NAMALWA (cell line): ENCODE results near the gene ANK2.
"Not testable (repeated sequence)": the region's sequence is repeated elsewhere in the genome, so short reads cannot be mapped to it uniquely, and the experiment has no call there.

Experiments
- DNase-seq: peaks from one replicate; pipeline ENCODE4 v3.0.0-alpha.2; 2015; ENCODE audit warnings: low spot score

The ANK2 gene

DNA sequence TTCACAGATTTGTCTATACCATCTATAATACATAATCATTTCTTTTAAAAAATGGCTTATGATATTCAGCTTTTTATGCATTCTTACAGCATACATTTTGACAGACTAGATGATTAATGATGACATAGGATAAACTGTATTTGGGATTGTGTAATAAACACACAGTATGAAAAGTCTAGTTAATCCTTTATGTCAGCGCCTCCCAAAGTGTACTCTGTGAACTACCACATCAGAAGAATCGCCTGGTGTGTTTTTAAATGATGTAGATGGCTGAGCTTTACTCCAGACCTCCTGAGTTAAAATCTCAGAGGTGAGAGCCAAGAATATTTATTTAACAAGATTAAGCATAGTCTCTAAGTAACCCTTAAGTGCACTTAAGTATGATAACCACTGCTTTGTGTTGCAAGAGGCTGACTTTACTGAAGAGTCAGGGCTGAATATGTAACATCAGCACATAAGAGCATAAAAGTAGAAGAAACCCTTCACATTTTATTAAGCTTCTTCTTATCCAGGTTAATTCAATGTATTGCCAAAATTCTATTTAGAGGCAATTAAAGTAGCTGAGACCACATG, 104.2 kb downstream of the ANK2 start:
- no peak for DNase-seq

DNA sequence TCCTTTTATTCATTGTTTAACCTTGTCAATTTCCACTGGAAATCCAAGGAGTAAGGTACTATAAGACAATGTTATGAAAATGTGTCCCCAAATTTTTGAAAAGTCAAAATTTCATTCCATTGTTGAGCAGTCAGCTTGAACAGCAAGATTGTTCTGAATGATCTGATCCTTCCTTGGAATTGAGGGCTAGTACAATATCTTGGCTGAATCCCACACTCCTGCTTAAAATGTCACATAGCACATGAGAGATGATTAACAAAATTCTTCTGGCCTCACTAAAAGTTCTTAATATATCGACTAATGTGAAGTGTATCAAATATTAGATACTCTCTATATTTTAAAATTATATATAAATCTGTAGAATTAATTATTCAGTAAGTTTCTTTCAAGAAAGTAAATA, 104.8 kb downstream of the ANK2 start:
- no peak for DNase-seq

DNA sequence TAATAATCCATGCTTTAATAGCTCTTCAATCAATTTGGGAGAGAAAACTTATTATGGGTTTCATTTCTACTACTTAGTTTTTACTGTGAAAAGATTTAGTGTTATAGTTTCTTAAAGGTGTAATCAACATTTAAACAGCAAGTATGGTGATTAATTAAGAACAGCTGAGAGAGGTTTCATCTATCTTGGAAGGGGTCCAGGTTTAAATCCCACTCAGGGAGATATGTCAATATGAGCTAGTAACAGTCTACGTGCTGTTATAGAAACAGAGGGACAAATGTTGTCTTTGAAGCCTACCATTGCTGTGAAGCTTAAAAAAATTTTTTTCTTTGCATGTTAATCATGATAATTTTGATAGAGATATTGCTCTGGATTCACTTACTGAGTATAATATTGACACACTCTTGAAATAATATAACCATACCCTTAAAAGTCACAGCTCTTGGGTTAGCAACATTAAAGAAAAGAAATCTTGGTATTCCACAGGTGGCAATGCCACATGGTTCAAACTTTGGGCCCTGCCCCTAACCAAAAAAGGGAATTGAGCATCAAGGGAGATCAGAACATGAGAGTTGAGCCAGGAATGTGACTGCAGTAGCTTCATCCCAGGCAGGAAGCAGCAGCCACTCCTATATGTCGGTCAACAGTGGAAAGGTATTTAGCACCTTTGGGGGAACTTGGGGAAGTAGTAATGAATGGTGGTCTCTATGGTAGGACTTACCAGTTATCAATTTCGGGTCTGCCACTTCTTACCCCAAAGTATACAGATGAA, 107.8 kb downstream of the ANK2 start:
- DNase-seq: no peak

DNA sequence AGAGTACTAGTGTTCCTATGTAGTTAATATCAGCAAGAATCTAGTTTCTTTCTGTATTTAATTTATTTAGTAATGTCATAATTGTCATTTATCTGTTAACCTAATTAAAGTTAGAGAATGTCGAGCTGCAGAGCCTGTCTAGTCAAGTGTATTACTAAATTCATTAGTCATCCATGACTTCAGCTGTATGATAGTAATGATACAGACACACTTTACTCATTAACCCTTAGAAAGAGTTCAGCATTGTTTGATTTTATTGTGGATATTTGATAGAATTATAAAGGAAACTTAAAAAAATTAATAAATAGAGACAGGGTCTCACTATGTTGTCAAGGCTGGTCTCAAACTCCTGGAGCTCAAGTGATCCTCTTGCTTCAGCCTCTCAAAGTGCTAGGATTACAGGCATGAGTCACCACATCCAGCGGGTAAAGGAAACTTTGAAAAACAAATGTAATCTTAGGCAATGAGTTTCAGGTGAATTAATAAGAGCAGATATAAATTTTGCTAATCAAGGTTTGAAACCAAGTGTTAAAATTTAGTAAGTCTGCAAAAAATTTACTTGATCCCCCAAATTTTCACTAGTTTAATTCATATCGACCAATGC, 110.6 kb downstream of the ANK2 start:
- no peak for DNase-seq

DNA sequence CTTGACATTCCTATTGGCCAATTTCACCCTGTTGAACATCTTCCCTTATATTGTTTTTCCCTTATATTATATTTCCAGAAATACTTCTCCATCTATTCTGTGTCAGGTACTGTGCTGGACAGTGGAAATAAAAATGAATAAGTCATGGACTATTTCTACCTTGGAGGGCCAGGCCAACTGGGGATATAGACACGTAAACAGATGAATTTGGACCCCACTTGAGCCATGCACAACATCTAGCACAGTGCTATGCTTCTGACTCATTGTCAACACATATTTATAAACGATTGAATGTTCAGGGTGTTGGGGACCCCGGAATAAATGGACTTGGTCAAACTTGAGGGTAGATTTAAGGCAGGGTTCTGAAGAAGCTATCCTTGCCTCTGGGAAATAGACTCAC, 111.1 kb downstream of the ANK2 start:
- no peak for DNase-seq

DNA sequence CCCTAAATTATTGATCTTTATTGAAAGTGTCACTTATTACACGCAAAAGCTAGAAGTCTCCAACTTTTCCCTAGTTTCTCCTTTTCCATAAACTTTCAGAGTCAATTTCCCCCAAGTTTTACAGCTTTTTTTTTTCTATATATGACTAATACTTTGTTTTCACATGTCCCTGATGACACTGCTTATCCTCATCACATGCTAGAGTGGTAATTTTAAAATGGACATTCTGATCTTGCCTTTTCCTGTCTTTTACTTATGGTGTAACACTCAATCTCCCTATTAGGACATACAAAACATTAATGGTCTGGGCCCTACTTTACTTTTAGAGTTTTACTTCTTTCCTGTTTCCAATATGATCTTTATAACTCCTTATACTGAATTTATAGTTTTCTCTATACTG, 112.6 kb downstream of the ANK2 start:
- DNase-seq: no peak

DNA sequence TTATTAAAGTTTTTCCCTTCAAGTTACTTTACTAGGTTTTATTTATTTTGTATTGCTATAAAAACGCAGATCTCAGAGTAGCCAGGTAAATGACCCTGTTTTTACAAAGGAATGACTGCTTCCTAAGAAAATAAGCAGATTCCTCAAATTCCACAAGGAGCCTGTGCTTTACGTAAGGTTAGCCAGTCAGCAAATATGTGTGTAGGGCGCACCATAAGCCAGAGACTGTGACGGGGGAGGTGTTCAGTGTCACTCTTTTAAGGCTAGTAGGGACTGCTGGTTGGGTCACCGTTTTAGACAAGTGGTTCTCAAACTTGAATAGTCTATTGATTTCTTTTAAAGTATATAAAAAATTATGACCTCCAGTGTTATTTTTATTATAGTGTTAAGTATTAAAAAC, 119.9 kb downstream of the ANK2 start:
- no peak for DNase-seq

DNA sequence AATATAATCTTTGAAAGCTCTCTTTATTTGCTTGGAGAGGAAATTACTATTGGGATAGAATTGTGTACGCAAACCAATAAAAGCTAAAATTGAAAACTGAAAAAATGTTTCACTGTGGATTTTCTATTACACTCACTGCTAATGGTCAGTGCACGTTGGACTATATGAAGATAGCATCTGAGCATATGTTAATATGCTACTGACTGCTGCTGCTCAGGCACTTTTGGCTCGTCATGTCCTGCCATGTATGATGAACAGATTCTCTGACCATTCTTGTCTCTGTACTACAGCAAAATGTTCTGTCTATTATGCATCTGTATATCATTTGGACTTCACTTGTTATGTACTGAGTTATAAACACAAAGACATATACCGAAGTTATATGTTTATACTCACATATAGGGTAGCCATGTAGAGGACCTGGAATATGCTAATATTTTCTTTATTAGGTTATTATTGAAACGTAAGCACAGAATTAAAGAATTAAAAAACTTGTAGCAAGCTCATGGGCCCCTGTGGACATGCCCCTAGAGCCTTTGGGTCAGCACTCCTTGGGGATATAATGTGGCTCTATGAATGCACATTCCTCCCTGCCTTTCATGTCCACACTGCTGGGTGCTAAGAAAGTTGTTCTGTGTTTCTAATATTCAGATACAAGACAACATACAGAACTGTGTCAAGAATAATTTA, 120.8 kb downstream of the ANK2 start:
- no peak for DNase-seq

DNA sequence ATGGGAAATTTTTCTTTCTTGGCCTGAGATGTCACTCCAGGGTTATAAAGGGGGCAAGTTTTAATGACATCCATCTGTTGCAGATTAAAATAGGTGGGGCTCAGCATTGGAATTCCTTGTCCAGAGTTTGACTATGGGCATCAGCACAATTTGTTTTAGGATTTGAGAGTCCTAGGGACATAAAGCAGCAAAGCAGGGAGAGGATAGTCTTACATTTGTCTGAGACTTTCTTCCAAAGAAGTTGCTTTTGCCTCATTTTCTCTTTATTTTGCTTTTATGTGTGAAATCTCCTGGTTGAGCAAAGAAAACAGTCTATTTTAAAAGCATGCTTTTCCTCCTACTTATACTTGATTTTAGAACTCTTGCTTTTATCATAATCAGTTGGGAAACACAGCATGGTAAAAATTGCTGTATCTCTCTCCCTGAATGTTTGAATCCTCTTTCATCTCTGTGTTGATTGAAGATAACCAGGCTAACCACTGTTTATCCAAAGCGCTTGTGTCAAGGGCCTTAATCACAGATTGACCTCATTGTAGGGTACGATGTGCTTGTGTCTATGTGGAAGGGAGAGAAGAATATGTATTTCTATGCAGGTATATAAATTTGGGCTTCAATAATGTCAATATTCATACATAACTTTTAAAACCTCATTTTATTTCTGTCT, 121.5 kb downstream of the ANK2 start:
- no peak for DNase-seq

DNA sequence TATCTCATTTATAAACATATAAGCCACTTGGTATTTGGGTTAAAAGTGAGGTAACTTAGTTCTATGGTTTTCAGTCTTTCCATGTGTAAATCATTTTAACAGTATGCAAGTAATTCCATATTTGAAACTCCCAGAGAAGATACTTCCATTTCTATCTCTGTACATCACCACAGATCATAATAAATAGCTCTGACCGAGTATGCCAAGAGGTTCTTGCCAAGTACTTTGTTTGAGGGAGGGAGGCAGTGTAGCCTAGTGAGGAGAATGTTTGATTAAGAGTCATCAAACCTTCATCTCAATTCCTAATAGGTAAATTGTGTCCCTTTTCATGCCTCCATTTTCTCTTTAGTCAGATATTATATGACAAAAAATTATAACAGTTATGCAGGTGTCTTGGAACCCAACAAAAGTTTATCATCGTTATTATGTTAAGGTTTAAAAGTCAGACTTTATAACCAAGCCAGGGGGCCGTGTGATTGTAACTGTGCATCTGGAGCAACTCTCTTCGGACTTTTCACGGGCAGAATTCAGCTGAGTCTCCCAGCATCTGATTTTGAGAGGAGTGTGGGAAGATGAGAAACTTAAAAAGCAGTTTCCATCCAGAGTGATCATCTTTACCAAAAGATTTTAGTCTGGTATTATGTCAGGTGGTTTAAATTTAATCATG, 123.8 kb downstream of the ANK2 start:
- no peak for DNase-seq

DNA sequence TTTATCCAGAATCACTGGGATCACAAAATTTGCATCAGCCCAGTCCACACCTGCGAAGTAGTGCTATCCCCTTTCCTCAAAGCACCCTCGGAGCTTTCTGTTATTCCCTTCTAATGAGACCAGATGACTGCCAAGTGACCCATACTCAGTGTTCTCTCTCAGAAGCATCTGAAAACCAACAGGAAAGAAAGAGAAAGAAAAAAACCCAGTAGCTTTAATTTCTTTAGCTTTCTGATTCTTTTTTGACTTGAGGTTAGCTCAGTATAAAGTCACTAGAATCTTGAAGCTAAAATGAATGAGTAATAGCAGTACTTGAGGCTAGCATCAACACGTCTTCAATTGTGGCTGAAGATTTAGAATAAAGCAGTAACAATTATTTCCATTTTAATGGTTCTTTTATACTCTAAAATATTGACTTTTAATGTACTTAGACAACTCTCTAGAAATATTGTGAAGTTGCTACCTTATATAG, 124.4 kb downstream of the ANK2 start:
- no peak for DNase-seq

DNA sequence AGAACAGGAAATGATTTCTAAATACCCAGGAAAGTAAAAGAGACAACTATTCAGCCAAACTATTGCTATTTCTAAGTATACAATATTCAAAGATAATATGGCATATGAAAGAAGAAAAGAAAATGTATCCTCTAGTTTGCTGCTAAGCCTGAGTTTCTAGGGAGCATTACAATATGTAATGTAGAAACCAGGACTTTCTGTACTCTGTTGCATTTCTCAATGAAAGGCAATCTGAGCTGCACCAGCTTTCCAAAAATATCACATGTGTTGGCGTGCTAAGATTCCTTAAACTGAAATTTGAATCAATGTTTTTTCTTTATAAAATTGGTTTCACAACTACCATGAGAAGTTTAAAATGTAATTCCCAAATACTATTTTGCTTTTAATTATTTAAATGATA, 129.6 kb downstream of the ANK2 start:
- DNase-seq: no peak

DNA sequence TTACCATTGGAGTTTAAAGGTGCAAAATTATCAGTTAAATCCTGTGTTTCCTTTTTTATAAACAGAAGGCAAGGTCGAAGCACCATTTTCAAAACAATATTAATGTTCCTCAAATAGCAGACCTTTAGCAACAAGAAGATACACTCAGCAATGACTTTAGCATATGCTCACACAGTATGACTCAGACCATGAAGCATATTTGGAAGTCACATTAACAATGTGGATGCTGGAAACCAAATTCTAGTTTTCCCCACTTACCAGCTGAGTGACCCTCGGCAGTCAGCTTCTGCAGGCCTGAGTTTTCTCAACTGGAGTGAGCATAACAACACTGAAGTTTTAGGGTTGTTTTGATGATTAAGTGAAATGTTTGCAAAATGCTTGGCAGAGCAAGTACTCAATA, 130.5 kb downstream of the ANK2 start:
- DNase-seq: no peak

DNA sequence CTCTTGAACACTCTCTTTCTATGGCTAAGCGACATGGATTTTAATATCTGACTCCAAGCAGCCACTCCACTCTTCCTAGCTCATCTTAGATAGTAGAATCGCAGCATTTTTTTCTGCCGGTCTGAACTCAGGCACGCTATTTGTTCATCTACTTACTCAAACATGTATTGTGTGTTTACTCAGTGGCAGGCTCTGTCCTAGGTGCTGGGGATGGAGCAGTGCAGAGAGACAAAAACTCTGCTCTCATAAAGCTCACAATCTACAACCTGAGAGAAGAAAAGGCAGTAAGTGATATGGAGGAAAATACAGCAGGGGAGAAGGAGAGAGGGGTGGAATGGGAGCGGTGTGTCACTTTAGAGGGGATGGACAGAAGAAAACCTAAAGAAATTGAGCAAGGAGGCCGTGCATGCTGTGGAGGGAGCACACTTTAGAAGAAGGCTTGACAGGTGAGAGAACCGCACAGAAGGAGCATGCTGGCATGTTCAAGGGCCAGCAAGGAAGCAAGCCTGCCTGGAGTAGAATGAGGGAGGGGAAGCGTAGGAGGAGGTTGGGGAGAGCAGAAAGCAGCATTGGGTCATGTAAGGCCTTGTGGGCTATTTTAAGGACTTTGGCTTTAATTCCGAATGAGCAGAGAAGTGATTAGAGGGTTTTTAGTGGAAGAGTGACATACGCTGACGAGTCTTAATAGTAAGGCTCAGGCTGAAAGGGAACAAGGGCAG, 132.0 kb downstream of the ANK2 start:
- no peak for DNase-seq

DNA sequence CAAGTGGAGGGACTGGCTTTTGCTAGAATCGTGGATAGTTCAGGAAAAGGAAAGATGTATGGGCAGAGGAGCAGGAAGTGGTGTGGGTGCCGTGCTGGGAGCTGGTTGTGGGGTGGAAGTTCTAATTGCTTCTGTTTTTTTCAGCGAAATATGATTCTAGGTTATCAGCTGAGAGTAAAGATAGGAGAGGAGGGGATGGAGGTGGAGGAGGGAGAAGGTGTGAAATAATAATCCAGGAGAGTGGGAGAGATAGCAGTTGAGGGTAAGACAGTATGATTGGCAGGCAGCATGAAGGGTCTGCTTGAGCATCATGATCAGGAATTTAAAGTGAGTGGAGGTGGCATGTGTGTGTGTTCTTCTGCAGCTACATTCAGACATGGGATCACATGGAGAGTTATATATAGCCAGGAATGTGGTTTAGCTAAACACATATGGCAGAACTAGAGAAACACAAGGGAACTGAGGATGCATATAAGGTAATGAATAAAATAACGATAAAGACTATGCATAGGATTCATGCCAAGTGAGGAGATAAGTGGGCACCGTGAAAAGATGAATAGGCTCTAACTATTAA, 133.7 kb downstream of the ANK2 start:
- DNase-seq: no peak

DNA sequence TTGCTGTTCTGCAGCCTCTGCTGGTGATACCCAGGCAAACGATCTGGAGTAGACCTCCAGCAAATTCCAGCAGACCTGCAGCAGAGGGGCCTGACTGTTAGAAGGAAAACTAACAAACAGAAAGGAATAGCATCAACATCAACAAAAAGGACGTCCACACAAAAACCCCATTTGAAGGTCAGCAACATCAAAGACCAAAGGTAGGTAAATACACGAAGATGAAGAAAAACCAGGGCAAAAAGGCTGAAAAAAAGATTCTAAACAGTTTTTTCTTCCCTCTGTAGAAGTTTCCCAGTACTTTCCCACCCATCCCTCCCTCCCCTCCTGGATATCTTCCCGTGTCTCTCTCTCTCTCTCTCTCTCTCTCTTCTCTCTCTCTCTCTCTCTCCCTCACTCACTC, 136.8 kb downstream of the ANK2 start:
- DNase-seq: not testable (repeated sequence)

DNA sequence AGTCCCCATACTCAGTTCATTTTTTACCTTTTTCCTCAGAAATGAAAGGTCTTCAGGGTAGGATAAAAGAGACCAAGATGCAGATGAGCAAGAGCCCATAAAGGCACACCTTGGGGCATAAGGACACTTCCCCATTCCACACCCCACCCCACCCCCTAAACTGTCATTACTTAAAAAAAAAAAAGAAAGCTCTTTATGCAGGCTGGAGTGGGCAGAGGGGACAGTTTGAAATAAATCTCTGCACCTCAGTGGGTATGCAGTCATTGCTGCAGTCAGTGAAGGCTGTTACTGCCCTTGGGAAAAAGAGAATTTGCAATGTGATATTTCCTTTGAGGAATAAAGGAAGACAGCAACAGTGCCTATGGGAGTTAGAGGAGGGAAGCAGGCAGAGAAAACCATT, 137.5 kb downstream of the ANK2 start:
- DNase-seq: no peak

DNA sequence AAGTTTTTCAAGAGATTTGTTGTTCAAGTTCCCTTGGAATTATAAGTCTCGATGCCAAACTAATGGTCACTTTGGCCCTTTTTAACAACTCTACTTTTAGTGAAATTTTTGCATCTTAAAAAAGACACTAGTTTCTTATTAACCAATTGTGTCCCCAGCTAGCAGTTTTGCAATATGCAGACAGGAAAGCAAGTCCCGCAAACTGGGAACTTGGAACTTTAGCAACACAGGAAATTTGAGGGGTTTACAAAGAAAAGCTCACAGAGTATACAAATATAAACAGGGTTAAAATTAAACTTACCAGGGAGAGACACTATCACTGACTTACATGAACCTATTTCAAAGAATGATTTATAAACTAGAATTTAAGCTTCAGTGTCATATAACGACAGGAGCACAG, 137.9 kb downstream of the ANK2 start:
- no peak for DNase-seq

DNA sequence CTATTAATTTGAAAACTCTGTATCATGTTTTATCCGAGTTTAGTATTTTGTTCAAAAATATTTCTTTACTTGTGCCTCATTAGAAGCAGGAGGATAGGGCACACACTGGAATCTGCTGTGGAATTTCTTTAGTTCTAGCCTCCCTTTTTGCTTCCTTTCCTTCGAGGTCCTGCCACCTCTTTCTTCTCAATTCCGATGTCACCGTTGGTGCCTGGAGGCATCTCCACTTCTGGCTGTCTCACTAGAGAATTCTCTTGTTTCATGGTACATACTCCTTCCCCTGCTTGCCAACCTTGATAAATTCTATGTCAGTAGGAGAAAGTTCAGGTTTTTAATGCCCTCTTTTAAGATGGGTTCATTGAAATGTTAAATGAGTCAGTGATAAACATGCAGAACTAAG, 140.1 kb downstream of the ANK2 start:
- DNase-seq: no peak

DNA sequence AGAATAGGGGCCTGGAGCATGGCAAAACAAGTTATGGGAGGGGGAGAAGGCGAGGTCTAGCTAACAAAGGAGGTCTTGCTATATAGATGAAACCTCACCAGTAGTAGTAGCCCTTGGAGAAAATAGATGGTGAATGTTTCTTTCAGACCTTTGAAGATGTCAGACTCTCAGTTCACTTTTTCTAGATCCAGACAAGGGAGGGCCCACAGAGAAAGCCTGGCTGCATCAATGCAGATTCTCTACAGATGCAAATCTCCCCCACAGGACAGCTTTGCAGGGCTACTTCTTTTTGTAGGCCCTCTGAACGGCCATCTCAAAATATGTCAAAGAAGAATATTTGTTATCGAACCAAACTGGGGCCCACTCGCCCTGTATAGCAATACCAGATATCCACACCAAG, 159.7 kb downstream of the ANK2 start:
- DNase-seq: no peak
